Activated T-helper 17 cell treated with anti-CD3 and anti-CD28 coated beads, Interleukin-2, amount 50 U/mL, for 72 hours (primary cell): ENCODE data around the gene DUSP15. TPM values are rescaled to one million over a fixed set of nuclear protein-coding genes. Genes with fewer than 3 reads are reported as not detected.

Source experiments
- ATAC-seq: fragments of 150-1000 bp; cut with Tn5 transposase; replicated peaks from 2 replicates; pipeline ENCODE4 v1.10.0; 2021; ENCODE audit warnings: mild to moderate bottlenecking, moderate library complexity
- H3K27ac Mint-ChIP-seq: one replicate; pipeline ENCODE4 v1.8.0; 2022; ENCODE audit warnings: mixed read lengths
- H3K27me3 Mint-ChIP-seq: one replicate; pipeline ENCODE4 v1.8.0; 2022; ENCODE audit warnings: mixed read lengths
- H3K36me3 Mint-ChIP-seq: one replicate; pipeline ENCODE4 v1.8.0; 2022; ENCODE audit warnings: low read depth, mild to moderate bottlenecking, mixed read lengths
- H3K4me1 Mint-ChIP-seq: one replicate; pipeline ENCODE4 v1.8.0; 2022; ENCODE audit warnings: mixed read lengths
- H3K4me3 Mint-ChIP-seq: one replicate; pipeline ENCODE4 v1.8.0; 2022; ENCODE audit warnings: mild to moderate bottlenecking, mixed read lengths
- H3K9me3 Mint-ChIP-seq: one replicate; pipeline ENCODE4 v1.8.0; 2022; ENCODE audit warnings: mixed read lengths
- total RNA-seq, 2 donors: library from RNA; stranded (reverse); gene quantifications; one replicate each; pipeline ENCODE4 v1.2.3, GENCODE V29; 2022

The DUSP15 gene
- total RNA-seq, 2 donors from 2014 or later, result not detected

DNA sequence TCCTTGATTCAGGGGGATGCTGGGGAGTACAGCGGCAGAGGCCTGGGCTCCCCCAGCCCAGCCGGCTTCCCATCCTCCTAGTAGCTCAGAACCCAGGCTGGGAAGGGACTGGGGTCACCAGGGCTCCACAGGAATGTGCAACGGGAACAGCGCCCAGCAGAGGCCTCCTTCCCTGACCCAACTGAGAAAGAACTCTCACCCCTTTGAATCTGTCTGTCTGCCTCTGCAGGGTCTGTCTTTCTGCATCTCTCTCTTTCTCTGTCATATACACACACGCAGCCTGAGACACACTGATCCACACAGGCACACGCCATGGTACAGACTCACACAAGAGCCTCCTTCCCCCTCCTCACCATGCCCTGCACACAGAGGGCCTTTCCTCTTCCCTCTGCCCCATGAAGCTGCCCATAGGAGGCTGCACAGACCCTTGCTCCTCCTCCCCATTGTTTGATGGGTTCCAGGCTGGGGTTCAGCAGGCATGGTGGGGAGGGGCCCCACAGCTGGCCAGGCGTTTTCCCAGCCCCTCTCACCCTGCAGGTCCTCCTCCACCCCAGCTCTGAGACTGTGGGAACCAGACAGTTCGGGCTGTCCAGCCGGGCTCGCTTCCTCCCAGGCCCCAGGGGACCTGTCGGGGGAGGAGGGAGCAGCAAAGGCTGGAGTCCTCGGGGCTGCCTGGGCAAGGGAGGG is 27.7 kb downstream of the DUSP15 start:
- no peaks in the 10 kb centered on the region for H3K27me3 Mint-ChIP-seq
- no peak for ATAC-seq
- H3K36me3 Mint-ChIP-seq, result no peaks in the 10 kb centered on the region
- no peaks in the 10 kb centered on the region for H3K9me3 Mint-ChIP-seq
- H3K4me1 Mint-ChIP-seq, result no peaks in the 10 kb centered on the region
- no peak overlapping the region for H3K4me3 Mint-ChIP-seq
- H3K27ac Mint-ChIP-seq, result no peak overlapping the region

DNA sequence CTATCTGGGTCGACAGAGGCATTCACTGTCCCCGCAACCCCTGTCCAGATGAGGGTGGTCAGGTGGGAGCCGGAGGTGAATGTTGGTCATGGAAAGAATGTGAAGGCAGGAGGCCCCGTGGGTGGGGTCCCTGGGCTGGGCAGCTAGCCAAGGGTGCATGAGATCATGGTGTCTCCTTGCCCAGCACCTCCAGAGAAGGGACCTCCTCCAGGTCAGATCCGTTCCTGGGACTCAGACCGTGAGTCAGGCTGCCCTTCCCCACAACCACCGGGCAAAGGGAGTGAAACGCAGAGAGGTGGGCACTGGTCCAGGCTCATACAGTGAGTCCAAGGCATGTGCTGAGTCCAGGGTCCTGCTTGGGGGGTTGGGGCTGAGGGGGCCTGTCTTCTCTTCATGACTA is 28.4 kb downstream of the DUSP15 start:
- Mint-ChIP-seq H3K27ac (no peak overlapping the region), H3K36me3 (no peaks in the 10 kb centered on the region), H3K4me3 (no peak overlapping the region), H3K9me3 (no peaks in the 10 kb centered on the region), H3K27me3 (no peaks in the 10 kb centered on the region), H3K4me1 (no peaks in the 10 kb centered on the region)
- ATAC-seq, result no peak

DNA sequence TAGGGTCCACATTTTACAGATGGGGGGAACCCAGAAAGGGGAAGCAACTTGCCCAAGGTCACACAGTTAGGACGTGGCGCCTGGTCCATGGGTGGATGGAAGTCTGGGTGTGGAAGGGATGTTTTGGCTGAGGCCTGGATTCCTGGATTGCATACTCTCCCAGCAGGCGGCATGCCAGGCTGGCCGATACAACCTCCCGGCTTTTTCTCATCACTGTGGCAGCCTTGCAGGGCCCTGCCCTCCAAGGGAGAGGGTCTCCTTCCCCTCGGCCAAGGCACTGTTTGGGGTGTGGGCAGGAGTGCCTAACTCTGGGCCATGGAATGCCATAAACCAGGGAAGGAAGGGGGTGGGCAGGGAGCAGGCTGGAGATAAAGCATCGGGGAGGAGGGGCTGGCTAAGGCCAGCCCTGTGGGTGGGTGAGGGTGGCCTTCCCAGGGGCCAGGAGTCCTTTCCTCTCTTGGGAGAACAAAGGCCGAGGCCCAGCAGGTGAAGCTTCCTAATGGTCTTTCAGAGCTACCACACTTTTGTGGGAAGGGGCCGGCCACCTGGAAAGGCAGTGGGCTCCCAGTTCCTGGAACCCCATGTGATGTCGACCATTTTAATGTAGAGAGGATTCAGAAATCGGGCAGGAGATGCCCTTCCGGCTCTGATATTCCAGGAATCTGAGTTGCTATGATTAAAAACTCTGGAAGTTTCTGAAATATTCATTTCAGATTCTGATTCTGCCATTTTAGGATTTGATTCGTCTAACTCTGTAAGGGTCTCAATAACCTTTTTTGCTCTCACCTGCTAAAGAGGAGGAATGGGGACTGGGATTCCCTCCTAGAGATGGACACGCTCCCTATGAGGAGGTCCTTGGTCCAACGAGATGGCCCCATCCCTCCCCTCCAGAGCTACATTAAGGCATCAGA is 29.2 kb downstream of the DUSP15 start:
- Mint-ChIP-seq H3K36me3 (no peaks in the 10 kb centered on the region), H3K9me3 (no peaks in the 10 kb centered on the region), H3K27me3 (no peaks in the 10 kb centered on the region), H3K4me3 (no peak overlapping the region), H3K4me1 (no peaks in the 10 kb centered on the region), H3K27ac (no peak overlapping the region)
- ATAC-seq, result no peak

DNA sequence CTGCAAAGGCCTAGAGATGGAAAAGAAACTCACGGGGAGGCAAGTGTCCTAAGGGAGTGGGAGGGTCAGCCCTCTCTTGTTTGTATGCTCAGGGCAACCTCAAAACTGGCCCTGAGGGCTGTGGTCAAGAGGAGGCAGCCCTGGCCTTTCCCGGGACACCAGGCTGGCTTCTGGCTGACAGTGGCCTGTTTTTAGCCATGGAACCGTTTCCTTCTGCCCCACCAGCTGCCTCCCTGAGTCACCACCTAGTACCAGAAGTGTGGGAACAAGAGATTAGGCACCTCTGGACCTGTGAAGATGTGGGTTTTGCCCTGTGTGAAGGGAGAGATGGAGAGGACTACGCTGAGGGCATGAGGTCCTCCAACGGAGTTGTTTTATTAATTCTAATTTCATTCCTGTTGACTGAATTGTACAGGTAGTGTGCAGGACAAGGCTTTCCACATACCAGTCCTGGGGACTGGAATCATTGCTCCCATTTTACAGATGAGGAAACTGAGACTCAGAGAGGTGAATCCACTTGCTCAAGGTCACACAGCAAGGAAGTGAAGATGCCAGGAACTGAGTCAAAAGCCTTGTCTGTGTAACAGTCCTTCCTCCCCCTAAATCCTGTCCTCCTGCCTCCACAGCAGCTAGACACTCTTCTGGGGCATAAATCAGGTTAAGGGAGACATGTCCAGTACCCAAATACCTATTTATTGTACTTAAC is 30.4 kb downstream of the DUSP15 start:
- Mint-ChIP-seq H3K36me3 (no peaks in the 10 kb centered on the region), H3K27me3 (no peaks in the 10 kb centered on the region), H3K4me3 (no peak overlapping the region), H3K9me3 (no peaks in the 10 kb centered on the region), H3K27ac (no peak overlapping the region), H3K4me1 (no peaks in the 10 kb centered on the region)
- no peak for ATAC-seq

DNA sequence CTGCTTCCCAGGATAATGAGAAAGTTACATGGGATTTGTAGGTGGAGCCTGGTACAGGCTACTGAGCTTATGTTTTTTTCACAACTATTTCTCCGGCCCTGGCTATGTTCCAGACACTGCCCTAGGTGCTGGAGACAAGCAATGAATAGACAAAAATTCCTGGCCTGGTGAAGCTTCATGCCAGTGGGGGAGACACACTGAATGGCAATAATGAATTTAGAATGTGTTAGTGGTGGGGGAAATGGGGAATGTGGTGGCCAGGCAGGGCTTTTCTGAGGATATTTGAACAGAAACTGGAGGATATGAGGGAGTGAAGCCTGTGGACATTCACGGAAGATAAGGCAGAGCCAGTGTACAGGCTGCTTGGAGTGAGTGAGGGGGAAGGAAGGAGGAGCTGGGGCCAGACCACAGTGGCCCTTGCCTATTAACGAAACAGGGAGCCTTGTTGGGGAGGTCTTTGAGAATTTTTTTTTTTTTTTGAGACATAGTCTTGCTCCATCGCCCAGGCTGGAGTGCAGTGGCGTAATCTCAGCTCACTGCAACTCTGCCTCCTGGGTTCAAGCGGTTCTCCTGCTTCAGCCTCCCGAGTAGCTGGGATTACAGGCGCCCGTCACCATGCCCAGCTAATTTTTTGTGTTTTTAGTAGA is 31.6 kb downstream of the DUSP15 start:
- no peaks in the 10 kb centered on the region for H3K4me1 Mint-ChIP-seq
- H3K4me3 Mint-ChIP-seq, result no peak overlapping the region
- no peak for ATAC-seq
- no peaks in the 10 kb centered on the region for H3K27me3 Mint-ChIP-seq
- no peaks in the 10 kb centered on the region for H3K36me3 Mint-ChIP-seq
- no peak overlapping the region for H3K27ac Mint-ChIP-seq
- H3K9me3 Mint-ChIP-seq, result no peaks in the 10 kb centered on the region

DNA sequence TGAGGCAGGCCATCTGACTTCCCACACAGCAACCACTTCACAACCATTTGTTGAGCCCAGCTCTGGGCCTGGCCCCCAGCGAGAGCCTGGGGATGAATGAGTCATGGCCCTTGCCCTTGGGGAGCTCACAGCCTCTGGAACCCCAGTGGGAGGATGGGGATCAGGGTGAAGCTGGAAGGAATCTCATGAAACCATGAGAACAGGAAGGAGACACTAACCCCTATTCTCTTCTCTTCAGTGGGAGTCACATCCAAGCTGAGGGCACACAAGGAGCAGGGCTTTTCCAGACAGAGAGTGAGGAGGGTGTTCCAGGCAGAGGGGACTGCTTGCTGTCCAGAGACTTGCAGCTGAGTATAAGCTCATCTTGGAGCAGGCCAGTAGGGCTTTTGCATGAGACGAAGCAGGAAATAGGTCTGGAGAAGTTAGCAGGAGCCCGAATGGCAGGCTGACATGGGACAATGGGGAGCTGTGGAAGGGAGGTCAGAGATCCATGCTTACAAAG is 32.4 kb downstream of the DUSP15 start:
- ATAC-seq, result no peak
- Mint-ChIP-seq H3K27me3 (no peaks in the 10 kb centered on the region), H3K36me3 (no peaks in the 10 kb centered on the region)

DNA sequence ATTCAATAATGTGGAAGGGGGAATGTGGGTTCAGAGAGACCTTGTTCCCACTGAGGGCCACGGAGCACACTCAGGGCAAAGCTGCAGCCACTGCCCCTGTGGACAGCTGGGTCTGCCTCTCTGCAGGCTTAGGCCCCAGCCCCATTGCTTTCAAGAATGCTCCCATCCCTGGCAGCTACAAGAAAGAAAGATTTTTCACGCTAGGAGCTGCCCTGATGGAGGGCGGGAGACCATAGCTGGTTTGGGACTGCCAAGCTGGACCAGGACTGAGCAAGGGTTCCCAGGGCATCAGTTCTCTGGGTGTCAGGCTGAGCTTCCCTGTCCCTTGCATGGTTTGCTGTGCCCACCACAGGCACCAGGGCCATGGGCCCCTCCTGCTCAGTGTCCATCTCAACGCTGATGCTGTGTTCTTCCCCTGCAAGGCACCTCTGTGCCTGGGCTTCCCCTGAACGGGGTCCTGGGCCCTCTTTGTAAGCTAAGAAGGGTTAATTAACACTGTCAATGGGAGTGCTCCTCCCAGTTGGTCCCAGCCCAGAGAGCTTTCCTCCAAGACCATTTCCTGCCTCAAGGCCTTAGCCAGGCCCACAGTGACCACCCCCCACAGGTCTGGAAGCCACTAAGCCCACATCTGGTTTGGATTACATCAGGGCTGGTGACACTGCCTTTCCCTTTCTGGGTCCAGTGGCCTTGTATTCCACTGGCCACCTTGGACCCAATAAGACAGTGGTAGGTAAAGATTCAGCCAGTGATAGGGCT is 33.3 kb downstream of the DUSP15 start:
- Mint-ChIP-seq H3K4me3 (no peak overlapping the region), H3K9me3 (no peaks in the 10 kb centered on the region), H3K27ac (no peak overlapping the region), H3K27me3 (no peaks in the 10 kb centered on the region), H3K36me3 (no peaks in the 10 kb centered on the region), H3K4me1 (no peaks in the 10 kb centered on the region)
- no peak for ATAC-seq

More for the DNA sequence above, 32.4 kb downstream of the DUSP15 start:
- H3K27ac Mint-ChIP-seq, result no peak overlapping the region
- H3K9me3 Mint-ChIP-seq, result no peaks in the 10 kb centered on the region
- H3K4me3 Mint-ChIP-seq, result no peak overlapping the region
- no peaks in the 10 kb centered on the region for H3K4me1 Mint-ChIP-seq

DNA sequence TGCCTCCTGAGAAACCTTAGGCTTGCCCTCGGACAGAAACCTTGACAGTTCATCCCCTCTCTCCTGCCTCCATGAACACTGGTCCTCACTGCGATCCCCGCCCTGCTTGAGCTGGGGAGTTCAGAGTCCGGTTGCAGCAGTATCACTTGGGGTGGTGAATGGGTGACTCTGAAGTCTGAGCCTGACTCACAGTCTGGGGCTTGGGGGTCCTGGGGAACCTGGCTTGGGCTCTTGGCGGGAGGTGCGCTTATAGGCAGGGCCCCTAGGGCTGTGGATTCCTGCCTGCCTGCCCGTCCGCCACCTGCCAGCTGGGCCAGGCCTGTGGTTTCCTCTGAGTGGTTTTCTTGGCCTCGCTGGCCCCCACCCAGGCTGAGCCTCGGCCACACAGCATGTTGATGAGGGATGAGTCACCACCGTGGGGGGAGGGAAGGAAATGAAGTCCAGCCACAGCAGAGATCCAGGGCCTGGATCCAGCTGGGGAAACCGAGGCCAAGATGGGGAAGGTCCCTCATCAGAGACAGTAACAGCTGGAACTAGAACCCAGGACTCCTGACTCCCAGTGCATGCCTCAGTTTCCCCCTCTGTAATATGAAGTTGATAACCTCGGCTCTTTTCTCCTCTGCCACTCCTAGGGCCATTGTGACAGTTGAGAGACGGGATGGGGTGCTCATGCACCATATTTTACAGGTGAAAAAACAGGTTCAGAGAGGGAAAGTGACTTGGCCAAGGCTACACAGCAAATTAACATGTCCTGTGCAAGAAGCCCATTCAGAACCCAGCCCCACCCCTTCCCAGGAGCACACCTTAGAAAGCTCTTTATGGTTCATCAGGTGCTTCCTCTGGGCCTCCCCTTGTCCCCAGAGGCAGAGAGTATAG is 34.1 kb downstream of the DUSP15 start:
- peak; percentile 79 for ATAC-seq

DNA sequence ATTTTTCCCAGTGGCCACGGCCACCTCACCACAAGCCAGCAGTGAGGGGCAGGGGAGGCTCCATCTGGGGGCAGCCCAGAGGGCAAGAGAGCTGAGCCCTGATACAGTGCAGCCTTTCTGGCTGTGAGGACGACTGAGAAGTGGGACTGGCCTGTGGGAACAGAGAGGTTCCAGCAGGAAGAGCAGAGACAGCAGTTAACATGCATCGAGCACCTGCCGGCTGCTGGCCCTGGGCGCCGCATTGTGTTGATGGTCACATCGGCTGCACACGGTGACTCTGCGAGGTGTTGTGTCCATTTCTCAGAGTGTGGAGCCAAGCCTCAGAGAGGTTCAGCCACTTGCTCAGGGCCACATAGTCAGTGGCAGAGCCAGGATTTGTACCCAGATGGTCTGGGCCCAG is 34.8 kb downstream of the DUSP15 start:
- Mint-ChIP-seq H3K27me3 (no peaks in the 10 kb centered on the region), H3K9me3 (no peaks in the 10 kb centered on the region), H3K4me3 (no peak overlapping the region), H3K27ac (no peak overlapping the region), H3K36me3 (no peaks in the 10 kb centered on the region), H3K4me1 (no peaks in the 10 kb centered on the region)
- no peak for ATAC-seq

More for the DNA sequence above, 34.1 kb downstream of the DUSP15 start:
- Mint-ChIP-seq H3K4me3 (no peak overlapping the region), H3K9me3 (no peaks in the 10 kb centered on the region), H3K27ac (no peak overlapping the region), H3K36me3 (no peaks in the 10 kb centered on the region), H3K27me3 (no peaks in the 10 kb centered on the region), H3K4me1 (no peaks in the 10 kb centered on the region)

DNA sequence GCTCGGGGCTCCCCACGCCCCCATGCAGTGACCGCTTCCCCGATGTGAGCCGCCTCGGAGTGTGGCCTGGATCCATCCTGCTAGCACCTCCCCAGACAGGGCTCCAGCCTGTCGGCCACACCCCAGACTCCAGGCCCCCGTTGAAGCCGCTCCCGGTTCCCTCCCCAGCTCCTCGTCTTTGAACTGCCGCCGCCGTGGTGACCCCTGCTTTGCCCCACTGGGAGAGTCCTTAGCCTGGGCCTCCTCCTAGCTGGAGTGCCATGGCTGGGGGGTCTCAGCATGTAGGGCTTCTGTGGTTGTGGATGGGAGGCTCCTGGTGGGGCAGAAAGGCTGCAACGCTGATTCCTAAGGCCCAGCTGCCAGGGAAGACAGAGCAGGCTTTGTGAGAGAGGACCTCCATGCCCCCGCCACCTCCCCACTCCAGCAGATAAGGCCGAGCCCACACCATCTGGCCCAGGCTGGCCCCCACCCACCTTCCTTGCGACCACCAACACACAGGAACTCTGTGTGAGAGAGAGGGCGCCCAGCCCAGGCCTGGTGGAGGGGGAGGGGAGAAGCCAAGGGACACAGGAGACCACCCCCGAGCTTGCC is 36.3 kb downstream of the DUSP15 start:
- Mint-ChIP-seq H3K4me3 (no peak overlapping the region), H3K36me3 (no peaks in the 10 kb centered on the region), H3K27me3 (no peaks in the 10 kb centered on the region), H3K27ac (no peak overlapping the region), H3K9me3 (no peaks in the 10 kb centered on the region), H3K4me1 (no peaks in the 10 kb centered on the region)
- no peak for ATAC-seq

DNA sequence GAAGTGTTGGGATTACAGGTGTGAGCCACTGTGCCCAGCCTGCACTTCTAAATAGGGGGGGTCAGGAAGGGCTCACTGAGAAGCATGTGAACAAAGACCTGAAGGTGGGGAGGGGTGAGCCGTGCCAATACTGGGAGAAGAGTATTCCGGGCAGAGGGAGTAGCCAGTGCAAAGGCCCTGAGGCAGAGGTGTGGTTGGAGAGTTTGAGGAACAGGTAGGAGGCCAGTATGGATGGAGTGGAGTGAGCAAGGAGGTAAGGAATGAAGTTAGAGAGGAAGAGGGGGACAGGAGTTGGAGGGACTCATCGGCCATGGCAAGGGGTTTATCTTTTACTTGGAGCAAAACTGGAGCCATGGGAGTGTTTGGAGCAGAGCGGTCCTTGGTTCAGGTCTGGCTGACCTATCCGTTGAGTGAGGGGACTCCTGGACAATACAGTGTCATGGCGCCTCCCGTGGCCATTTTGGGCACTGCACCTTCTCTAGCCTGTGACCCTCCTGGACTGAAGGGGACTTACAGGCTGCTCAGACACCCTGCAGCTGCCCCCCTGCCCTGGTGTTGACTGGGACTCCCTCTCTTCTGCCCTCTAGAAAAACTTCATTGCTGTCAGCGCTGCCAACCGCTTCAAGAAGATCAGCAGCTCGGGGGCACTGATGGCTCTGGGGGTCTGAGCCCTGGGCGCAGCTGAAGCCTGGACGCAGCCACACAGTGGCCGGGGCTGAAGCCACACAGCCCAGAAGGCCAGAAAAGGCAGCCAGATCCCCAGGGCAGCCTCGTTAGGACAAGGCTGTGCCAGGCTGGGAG is 37.0 kb downstream of the DUSP15 start:
- Mint-ChIP-seq H3K4me3 (no peak overlapping the region), H3K9me3 (no peaks in the 10 kb centered on the region), H3K4me1 (no peaks in the 10 kb centered on the region), H3K27ac (no peak overlapping the region), H3K36me3 (no peaks in the 10 kb centered on the region), H3K27me3 (no peaks in the 10 kb centered on the region)
- ATAC-seq, result peak; percentile 32

DNA sequence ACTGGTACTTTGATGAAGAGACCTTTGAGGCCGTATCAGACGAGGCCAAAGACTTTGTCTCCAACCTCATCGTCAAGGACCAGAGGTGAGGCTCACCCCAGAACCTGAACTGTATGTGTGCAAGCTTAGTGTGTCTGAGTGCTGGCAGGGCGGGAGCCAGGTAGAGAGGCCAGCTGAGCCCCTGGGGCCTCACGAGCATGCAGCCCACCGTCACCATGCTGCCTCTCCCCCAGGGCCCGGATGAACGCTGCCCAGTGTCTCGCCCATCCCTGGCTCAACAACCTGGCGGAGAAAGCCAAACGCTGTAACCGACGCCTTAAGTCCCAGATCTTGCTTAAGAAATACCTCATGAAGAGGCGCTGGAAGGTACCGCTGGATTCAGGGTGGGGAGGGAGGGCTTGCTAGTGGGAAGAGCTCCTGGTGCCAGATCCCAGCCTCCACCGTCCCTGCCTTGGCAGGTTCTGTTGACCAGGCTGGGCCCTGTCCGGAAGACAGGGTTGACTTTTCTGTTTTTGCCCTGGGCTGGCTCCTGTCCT is 38.5 kb downstream of the DUSP15 start:
- Mint-ChIP-seq H3K4me1 (no peaks in the 10 kb centered on the region), H3K27me3 (no peaks in the 10 kb centered on the region), H3K36me3 (no peaks in the 10 kb centered on the region), H3K27ac (no peak overlapping the region), H3K9me3 (no peaks in the 10 kb centered on the region), H3K4me3 (no peak overlapping the region)
- ATAC-seq, result no peak
